ENCODE measurements around the gene RIMBP3B. TPM values are rescaled to one million over a fixed set of nuclear protein-coding genes. Genes with fewer than 3 reads are reported as not detected.
"Not testable (repeated sequence)": the region's sequence is repeated elsewhere in the genome, so short reads cannot be mapped to it uniquely, and the experiment has no call there.

The RIMBP3B gene
- total RNA-seq, 1 experiment from 2014 or later = not detected

DNA sequence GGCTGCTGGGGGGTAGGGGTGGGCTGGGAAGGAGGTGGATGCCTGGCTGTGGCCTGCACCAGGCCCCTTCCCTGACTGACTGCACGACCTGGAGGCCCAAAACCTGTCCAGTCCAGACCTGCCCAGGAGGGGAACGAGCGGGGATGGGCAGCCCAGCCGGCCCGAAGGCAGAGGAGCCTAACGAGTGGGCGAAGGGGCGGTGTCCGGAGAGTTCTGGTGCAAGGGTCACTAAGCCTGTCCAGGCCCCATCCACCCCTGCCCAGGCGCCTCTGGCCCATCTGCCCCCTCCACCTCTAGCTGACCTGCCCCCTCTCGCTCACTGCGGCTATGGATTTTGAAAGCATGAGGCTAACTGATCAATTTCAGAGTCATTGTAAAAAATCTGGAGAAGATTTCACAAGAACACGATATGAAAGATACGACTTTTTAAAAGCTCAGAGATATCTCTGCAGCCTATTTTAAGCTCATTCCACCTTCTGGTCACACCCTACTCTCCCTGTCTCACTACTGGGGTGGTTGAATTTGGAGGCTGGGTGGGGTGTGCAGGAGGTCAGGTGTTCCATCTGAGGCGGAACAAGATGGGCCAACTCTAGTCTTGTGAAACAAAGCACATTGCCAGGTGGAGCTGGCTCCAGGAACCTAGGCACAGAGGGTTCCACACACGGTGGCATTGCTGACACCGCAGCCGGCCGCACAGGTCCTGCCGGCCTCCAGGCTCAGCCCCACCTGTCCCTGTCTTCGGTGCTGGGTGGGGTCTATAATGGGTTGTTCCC, 17.8 kb downstream of the RIMBP3B start:
- POLR2A ChIA-PET; CTCF ChIA-PET; H3K4me1 Mint-ChIP-seq (ENCODE audit: low read depth, unreplicated experiment); H3K4me3 Mint-ChIP-seq (ENCODE audit: unreplicated experiment); H3K36me3 Mint-ChIP-seq (ENCODE audit: insufficient read depth, unreplicated experiment); H3K4me3 ChIP-seq (ENCODE audit: low read depth, low read length); H3K36me3 ChIP-seq (ENCODE audit: control insufficient read depth, insufficient read depth, low read length); H3K27me3 Mint-ChIP-seq (ENCODE audit: insufficient read depth, unreplicated experiment); H3K9me3 ChIP-seq; BruUV-seq (replicated peaks); DNase-seq; intact Hi-C loops (cut with micrococcal nuclease; ENCODE audit: unreplicated experiment); H3K9me3 Mint-ChIP-seq (ENCODE audit: unreplicated experiment); H3K4me1 ChIP-seq; H3K27ac Mint-ChIP-seq (ENCODE audit: unreplicated experiment); H3K27me3 ChIP-seq (replicated peaks; ENCODE audit: control insufficient read depth, insufficient read depth, low read length): not testable (repeated sequence)

- H3K9me3 ChIP-seq; H3K27ac Mint-ChIP-seq (ENCODE audit: unreplicated experiment); H3K4me1 Mint-ChIP-seq (ENCODE audit: low read depth, unreplicated experiment); POLR2A ChIA-PET; H3K27me3 Mint-ChIP-seq (ENCODE audit: insufficient read depth, unreplicated experiment); H3K27me3 ChIP-seq (replicated peaks; ENCODE audit: control insufficient read depth, insufficient read depth, low read length); H3K4me3 ChIP-seq (ENCODE audit: low read depth, low read length); H3K36me3 ChIP-seq (ENCODE audit: control insufficient read depth, insufficient read depth, low read length); H3K36me3 Mint-ChIP-seq (ENCODE audit: insufficient read depth, unreplicated experiment); intact Hi-C loops (cut with micrococcal nuclease; ENCODE audit: unreplicated experiment); H3K9me3 Mint-ChIP-seq (ENCODE audit: unreplicated experiment); H3K4me3 Mint-ChIP-seq (ENCODE audit: unreplicated experiment); H3K4me1 ChIP-seq; CTCF ChIA-PET; BruUV-seq (replicated peaks): not testable (repeated sequence)
- peak; percentile 76 to 86 for DNase-seq
Measured at GRCh38 chr22:21402763-21403314, 19.3 kb downstream of the RIMBP3B start.

GRCh38 chr22:21407139-21407538, 23.6 kb downstream of the RIMBP3B start:
- H3K9me3 Mint-ChIP-seq (ENCODE audit: unreplicated experiment); H3K9me3 ChIP-seq; H3K4me3 ChIP-seq (ENCODE audit: low read depth, low read length); H3K27me3 Mint-ChIP-seq (ENCODE audit: insufficient read depth, unreplicated experiment); POLR2A ChIA-PET; H3K36me3 Mint-ChIP-seq (ENCODE audit: insufficient read depth, unreplicated experiment); intact Hi-C loops (cut with micrococcal nuclease; ENCODE audit: unreplicated experiment); H3K27me3 ChIP-seq (replicated peaks; ENCODE audit: control insufficient read depth, insufficient read depth, low read length); H3K4me1 Mint-ChIP-seq (ENCODE audit: low read depth, unreplicated experiment); H3K36me3 ChIP-seq (ENCODE audit: control insufficient read depth, insufficient read depth, low read length); DNase-seq; CTCF ChIA-PET; H3K4me3 Mint-ChIP-seq (ENCODE audit: unreplicated experiment); BruUV-seq (replicated peaks); H3K27ac Mint-ChIP-seq (ENCODE audit: unreplicated experiment); H3K4me1 ChIP-seq: not testable (repeated sequence)

DNA sequence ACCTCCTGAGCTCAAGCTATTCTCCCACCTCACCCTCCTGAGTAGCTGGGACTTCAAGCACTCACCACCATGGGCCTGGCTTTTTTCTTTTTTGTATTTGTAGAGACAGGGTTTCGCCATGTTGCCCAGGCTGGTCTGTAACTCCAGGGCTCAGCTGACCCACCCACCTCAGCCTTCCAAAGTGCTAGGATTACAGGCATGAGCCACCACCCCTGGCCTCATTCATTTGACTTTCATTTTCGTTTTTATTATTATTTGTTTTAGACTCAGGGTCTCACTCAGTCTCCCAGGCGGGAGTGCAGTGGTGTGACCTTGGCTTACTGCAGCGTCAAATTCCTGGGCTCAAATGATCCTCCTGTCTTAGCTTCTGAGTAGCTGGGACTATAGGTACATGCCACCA, 24.2 kb downstream of the RIMBP3B start:
- H3K4me3 ChIP-seq (ENCODE audit: low read depth, low read length); intact Hi-C loops (cut with micrococcal nuclease; ENCODE audit: unreplicated experiment); H3K36me3 ChIP-seq (ENCODE audit: control insufficient read depth, insufficient read depth, low read length); H3K9me3 ChIP-seq; H3K36me3 Mint-ChIP-seq (ENCODE audit: insufficient read depth, unreplicated experiment); H3K4me1 ChIP-seq; DNase-seq; H3K27me3 ChIP-seq (replicated peaks; ENCODE audit: control insufficient read depth, insufficient read depth, low read length); H3K27ac Mint-ChIP-seq (ENCODE audit: unreplicated experiment); CTCF ChIA-PET; H3K9me3 Mint-ChIP-seq (ENCODE audit: unreplicated experiment); H3K27me3 Mint-ChIP-seq (ENCODE audit: insufficient read depth, unreplicated experiment); H3K4me3 Mint-ChIP-seq (ENCODE audit: unreplicated experiment); POLR2A ChIA-PET; H3K4me1 Mint-ChIP-seq (ENCODE audit: low read depth, unreplicated experiment); BruUV-seq (replicated peaks): not testable (repeated sequence)

GRCh38 chr22:21416375-21416774, 32.8 kb downstream of the RIMBP3B start:
- not testable (repeated sequence) for H3K4me3 Mint-ChIP-seq (ENCODE audit: unreplicated experiment)

GRCh38 chr22:21417227-21417746, 33.7 kb downstream of the RIMBP3B start, which contains the start of gene HIC2:
TSS of gene HIC2 (plus strand) at chr22:21417371. CDS start at chr22:21442832, 25,461 bp downstream.
- H3K4me3 Mint-ChIP-seq (ENCODE audit: unreplicated experiment); CTCF ChIA-PET; H3K4me1 Mint-ChIP-seq (ENCODE audit: low read depth, unreplicated experiment); H3K9me3 ChIP-seq; H3K27ac Mint-ChIP-seq (ENCODE audit: unreplicated experiment); H3K36me3 Mint-ChIP-seq (ENCODE audit: insufficient read depth, unreplicated experiment); H3K27me3 ChIP-seq (replicated peaks; ENCODE audit: control insufficient read depth, insufficient read depth, low read length); H3K36me3 ChIP-seq (ENCODE audit: control insufficient read depth, insufficient read depth, low read length); intact Hi-C loops (cut with micrococcal nuclease; ENCODE audit: unreplicated experiment); H3K4me1 ChIP-seq; BruUV-seq (replicated peaks); H3K27me3 Mint-ChIP-seq (ENCODE audit: insufficient read depth, unreplicated experiment); POLR2A ChIA-PET; H3K9me3 Mint-ChIP-seq (ENCODE audit: unreplicated experiment): not testable (repeated sequence)
- DNase-seq = peak in 1 of 2 experiments; percentile 67
- peak within 1 kb of the TSS; percentile 46 for H3K4me3 ChIP-seq (ENCODE audit: low read depth, low read length)

More at GRCh38 chr22:21416375-21416774, 32.8 kb downstream of the RIMBP3B start:
- BruUV-seq (replicated peaks) = TSS peak; percentile 80
- H3K4me1 Mint-ChIP-seq (ENCODE audit: low read depth, unreplicated experiment); H3K36me3 ChIP-seq (ENCODE audit: control insufficient read depth, insufficient read depth, low read length); intact Hi-C loops (cut with micrococcal nuclease; ENCODE audit: unreplicated experiment); H3K9me3 Mint-ChIP-seq (ENCODE audit: unreplicated experiment); H3K27me3 Mint-ChIP-seq (ENCODE audit: insufficient read depth, unreplicated experiment); H3K27ac Mint-ChIP-seq (ENCODE audit: unreplicated experiment); H3K4me1 ChIP-seq; CTCF ChIA-PET; H3K27me3 ChIP-seq (replicated peaks; ENCODE audit: control insufficient read depth, insufficient read depth, low read length); H3K9me3 ChIP-seq; H3K36me3 Mint-ChIP-seq (ENCODE audit: insufficient read depth, unreplicated experiment); POLR2A ChIA-PET: not testable (repeated sequence)
- peak; percentile 40 to 42 for DNase-seq
- peak overlapping the region; percentile 28 for H3K4me3 ChIP-seq (ENCODE audit: low read depth, low read length)

GRCh38 chr22:21417853-21418252, 34.3 kb downstream of the RIMBP3B start:
- H3K27me3 ChIP-seq (replicated peaks; ENCODE audit: control insufficient read depth, insufficient read depth, low read length); H3K9me3 ChIP-seq; H3K36me3 ChIP-seq (ENCODE audit: control insufficient read depth, insufficient read depth, low read length); POLR2A ChIA-PET; H3K36me3 Mint-ChIP-seq (ENCODE audit: insufficient read depth, unreplicated experiment); H3K9me3 Mint-ChIP-seq (ENCODE audit: unreplicated experiment); H3K4me3 Mint-ChIP-seq (ENCODE audit: unreplicated experiment); CTCF ChIA-PET; H3K4me1 Mint-ChIP-seq (ENCODE audit: low read depth, unreplicated experiment); intact Hi-C loops (cut with micrococcal nuclease; ENCODE audit: unreplicated experiment); H3K4me1 ChIP-seq; H3K27me3 Mint-ChIP-seq (ENCODE audit: insufficient read depth, unreplicated experiment); H3K27ac Mint-ChIP-seq (ENCODE audit: unreplicated experiment); BruUV-seq (replicated peaks): not testable (repeated sequence)
- peak; percentile 47 to 63 for DNase-seq
- peak overlapping the region; percentile 46 for H3K4me3 ChIP-seq (ENCODE audit: low read depth, low read length)
